Kidney (tissue), 14 donors: ENCODE data around the gene RNF13. TPM values are rescaled to one million over a fixed set of nuclear protein-coding genes. Genes with fewer than 3 reads are reported as not detected.

ENCODE experiments used
- DNase-seq, 5 donors: peaks; one replicate each; pipeline ENCODE4 v3.0.0-alpha.2; 2013 to 2020
- FAIRE-seq: peaks from 2 replicates; lab custom pipeline; 2012; peaks lifted over from hg19 to GRCh38; lab: Jason Lieb, UNC
- H3K27ac ChIP-seq, 2 donors: one replicate each; pipeline ENCODE4 v1.7.0; 2013; ENCODE audit warnings: low read depth in 2 of 2, low read length in 2 of 2, inconsistent platforms in 1 of 2
- H3K27me3 ChIP-seq: one replicate; pipeline ENCODE4 v1.7.1; 2013; ENCODE audit warnings: low read length, inconsistent platforms; ENCODE audit not compliant: control insufficient read depth, insufficient read depth
- H3K36me3 ChIP-seq, 3 donors: one replicate each; pipeline versions ENCODE4 v1.7.0 to v1.7.1; 2013; ENCODE audit warnings: low read length in 3 of 3, control low read depth in 1 of 3, inconsistent platforms in 1 of 3; ENCODE audit not compliant: insufficient read depth in 3 of 3, control insufficient read depth in 2 of 3
- H3K4me1 ChIP-seq, 3 donors: one replicate each; pipeline versions ENCODE4 v1.7.0 to v1.7.1; 2013; ENCODE audit warnings: low read length in 3 of 3, inconsistent platforms in 1 of 3, low read depth in 1 of 3; ENCODE audit not compliant: control insufficient read depth in 2 of 3, insufficient read depth in 2 of 3
- H3K4me3 ChIP-seq, 3 donors: one replicate each; pipeline versions ENCODE4 v1.7.0 to v1.8.1; 2013; ENCODE audit warnings: low read length in 3 of 3, control low read depth in 1 of 3, inconsistent platforms in 1 of 3
- H3K9ac ChIP-seq, 3 donors: one replicate each; pipeline versions ENCODE4 v1.7.0 to v1.7.1; 2013; ENCODE audit warnings: low read length in 3 of 3, control low read depth in 1 of 3, inconsistent platforms in 1 of 3
- H3K9me3 ChIP-seq, 3 donors: one replicate each; pipeline versions ENCODE4 v1.7.0 to v1.7.1; 2013; ENCODE audit warnings: low read length in 3 of 3, control low read depth in 1 of 3, inconsistent platforms in 1 of 3; ENCODE audit not compliant: control insufficient read depth in 2 of 3, insufficient read depth in 1 of 3
- CTCF ChIP-seq: IDR thresholded peaks from 3 replicates; pipeline ENCODE4 v1.5.1; 2012; ENCODE audit warnings: mild to moderate bottlenecking, moderate library complexity, borderline replicate concordance; ENCODE audit not compliant: insufficient read depth; ENCODE audit errors: extremely low read depth
- intact Hi-C: fragments of 100-400 bp; cut with DNase I; formaldehyde crosslinking; loops from one replicate; pipeline ENCODE4 v1.11.1; 2022
- polyA plus RNA-seq: library from polyadenylated mRNA; stranded (reverse); fragments of 350-450 nt; fragmentation: Illumina TruSeq; extraction: RNeasy Lipid Tissue Mini Kit (QIAGEN cat#74804); gene quantifications from one replicate; pipeline ENCODE4 v1.2.3, GENCODE V29; 2014; ENCODE audit warnings: low read depth, low replicate concordance; ENCODE audit not compliant: insufficient read depth
- total RNA-seq: library from RNA; stranded (reverse); fragmentation: NEBNext Ultra II Directional; extraction: Animal tissue kit (Norgen Biotek cat#: 25700); gene quantifications from one replicate; pipeline ENCODE4 v1.2.1, GENCODE V29; 2021
- donor health status: control.
- donor health status: control.
- donor health status: control.
- donor health status: control.
- donor health status: control.
- donor health status: DM: yes; HTN: yes; CAD: no.
- donor health status: Normal renal cell carcinoma (clear cell type).

The RNF13 gene
- total and polyA plus RNA-seq, 2 donors from 2014 or later: 54.1 to 87.1 TPM

GRCh38 chr3:149886957-149887356 is 73.9 kb downstream of the RNF13 start:
- Histone ChIP-seq H3K27me3 (no peaks in the 10 kb centered on the region), H3K4me1 (peaks cover 0 to 4% (median 0%) of the 10 kb centered on the region in 3 donors), H3K9ac (no peak overlapping the region), H3K27ac (no peak overlapping the region), H3K4me3 (no peak overlapping the region), H3K9me3 (peaks cover 0 to 4% (median 0%) of the 10 kb centered on the region in 3 donors), H3K36me3 (peaks cover 0 to 4% (median 0%) of the 10 kb centered on the region in 3 donors)
- DNase-seq (no peak), FAIRE-seq (no peak)
- TF ChIP-seq CTCF: no peak
- intact Hi-C loops: no loop called here

GRCh38 chr3:149891621-149892020 is 78.6 kb downstream of the RNF13 start:
- H3K36me3 ChIP-seq: peaks cover 0 to 4% (median 0%) of the 10 kb centered on the region in 3 donors
- no peak for TF ChIP-seq CTCF
- intact Hi-C loops: no loop called here
- FAIRE-seq (no peak), DNase-seq (peak in 1 of 5 donors; percentile 7)
- H3K27ac ChIP-seq: no peak overlapping the region
- peaks cover 0 to 4% (median 0%) of the 10 kb centered on the region in 3 donors for H3K4me1 ChIP-seq
- no peaks in the 10 kb centered on the region for H3K27me3 ChIP-seq
- H3K4me3 ChIP-seq: no peak overlapping the region
- H3K9ac ChIP-seq: no peak overlapping the region
- no peaks in the 10 kb centered on the region for H3K9me3 ChIP-seq

GRCh38 chr3:149892371-149892770 is 79.4 kb downstream of the RNF13 start:
- no peak for DNase-seq
- no peak for TF ChIP-seq CTCF
- Histone ChIP-seq H3K27me3 (no peaks in the 10 kb centered on the region), H3K4me3 (no peak overlapping the region), H3K9ac (no peak overlapping the region), H3K4me1 (peaks cover 0 to 4% (median 0%) of the 10 kb centered on the region in 3 donors), H3K27ac (no peak overlapping the region), H3K9me3 (no peaks in the 10 kb centered on the region), H3K36me3 (no peaks in the 10 kb centered on the region)
- FAIRE-seq: no peak
- intact Hi-C loops: no loop called here

- no peak overlapping the region for H3K4me3 ChIP-seq
- TF ChIP-seq CTCF: no peak
- no peaks in the 10 kb centered on the region for H3K9me3 ChIP-seq
- no peaks in the 10 kb centered on the region for H3K27me3 ChIP-seq
- intact Hi-C loops: no loop called here
- H3K9ac ChIP-seq: no peak overlapping the region
- H3K4me1 ChIP-seq: peaks cover 0 to 4% (median 0%) of the 10 kb centered on the region in 3 donors
- FAIRE-seq (no peak), DNase-seq (no peak)
- no peak overlapping the region for H3K27ac ChIP-seq
- H3K36me3 ChIP-seq: no peaks in the 10 kb centered on the region
Observed at GRCh38 chr3:149894205-149894604, 81.2 kb downstream of the RNF13 start.
